GM21515 (cell line): ENCODE measurements around the gene ELP5.

Experiments used
- ATAC-seq: cut with Tn5 transposase; IDR thresholded peaks from one replicate; pipeline ENCODE4 v1.9.1; 2021; ENCODE audit not compliant: unreplicated experiment

The ELP5 gene

DNA sequence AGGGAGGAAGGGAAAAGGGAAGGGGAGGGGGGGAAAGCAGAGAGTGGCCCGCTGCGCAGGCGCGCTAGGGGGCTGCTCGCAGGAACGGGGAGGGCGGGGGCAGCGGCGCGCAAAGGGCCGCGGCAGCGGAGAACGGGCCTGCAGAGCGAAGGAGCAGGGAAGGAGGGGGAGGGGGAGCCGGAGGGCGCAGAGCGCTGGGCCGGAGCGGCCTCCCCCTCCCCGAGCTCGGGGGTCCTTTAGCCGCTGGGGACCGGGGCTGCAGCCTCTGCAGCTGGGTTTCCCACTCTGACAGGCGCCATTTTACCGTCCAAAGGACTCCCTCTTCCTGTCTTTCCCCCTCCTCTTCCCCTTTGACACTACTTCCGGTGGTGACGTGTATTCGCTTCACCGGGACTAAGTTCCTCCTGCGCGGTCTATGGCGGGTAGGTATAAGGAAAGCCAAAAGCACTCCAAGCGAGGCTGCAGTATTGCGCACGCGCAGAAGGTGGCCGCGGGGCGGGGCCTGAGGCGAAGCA lies 297 bp upstream of the ELP5 start, which contains the start of gene CTDNEP1:
Gene CTDNEP1, minus strand, starts transcription at position 74 of the 515 bp plus-strand sequence. CDS start 438 bp downstream, outside the sequence.
- peak; percentile 78 for ATAC-seq

DNA sequence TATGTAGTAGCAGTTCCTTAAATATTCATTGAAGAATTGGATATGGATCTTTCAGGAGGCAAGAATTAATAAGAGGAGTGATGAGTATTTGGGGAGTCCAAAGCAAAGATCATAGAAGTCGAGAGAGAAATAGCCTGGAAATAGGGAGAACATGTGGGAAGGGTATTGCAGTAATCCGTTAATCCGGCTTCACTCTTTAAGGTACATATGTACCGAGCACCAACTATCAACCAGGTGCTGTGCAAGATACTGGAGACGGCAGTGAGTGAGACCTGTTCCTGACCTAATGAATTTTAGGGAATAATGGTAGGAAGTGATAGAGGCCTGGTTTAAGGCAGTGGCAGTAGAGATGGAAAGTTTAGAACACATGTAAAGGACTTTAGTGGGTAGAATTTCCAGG lies 1.1 kb downstream of the ELP5 start:
- ATAC-seq: no peak

GRCh38 chr17:7254511-7254910 lies 2.5 kb downstream of the ELP5 start:
- ATAC-seq: no peak

- no peak for ATAC-seq
Observed at GRCh38 chr17:7256766-7257456, 4.9 kb downstream of the ELP5 start.

GRCh38 chr17:7258731-7259554 lies 6.9 kb downstream of the ELP5 start:
- no peak for ATAC-seq

- no peak for ATAC-seq
Observed at GRCh38 chr17:7259555-7259889, 7.5 kb downstream of the ELP5 start.

DNA sequence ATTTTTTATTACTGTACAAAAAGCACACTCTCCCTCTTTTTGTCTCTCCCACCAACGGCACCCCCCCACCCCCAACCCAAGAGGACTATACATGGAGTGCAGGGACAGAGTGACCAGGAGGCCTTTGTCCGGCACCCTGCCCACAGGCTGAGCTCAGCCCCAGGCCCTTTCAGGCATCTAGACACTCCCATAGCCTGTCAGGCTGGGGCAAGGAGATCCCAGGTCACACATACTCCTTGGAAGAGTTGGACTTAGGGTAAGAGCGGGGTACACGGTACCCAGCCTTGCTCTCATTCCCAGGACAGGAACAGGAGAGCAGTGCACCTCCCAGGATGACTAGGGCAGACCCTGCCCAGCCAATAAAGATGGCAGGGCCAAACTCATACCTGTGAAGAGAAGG lies 8.1 kb downstream of the ELP5 start:
- no peak for ATAC-seq

DNA sequence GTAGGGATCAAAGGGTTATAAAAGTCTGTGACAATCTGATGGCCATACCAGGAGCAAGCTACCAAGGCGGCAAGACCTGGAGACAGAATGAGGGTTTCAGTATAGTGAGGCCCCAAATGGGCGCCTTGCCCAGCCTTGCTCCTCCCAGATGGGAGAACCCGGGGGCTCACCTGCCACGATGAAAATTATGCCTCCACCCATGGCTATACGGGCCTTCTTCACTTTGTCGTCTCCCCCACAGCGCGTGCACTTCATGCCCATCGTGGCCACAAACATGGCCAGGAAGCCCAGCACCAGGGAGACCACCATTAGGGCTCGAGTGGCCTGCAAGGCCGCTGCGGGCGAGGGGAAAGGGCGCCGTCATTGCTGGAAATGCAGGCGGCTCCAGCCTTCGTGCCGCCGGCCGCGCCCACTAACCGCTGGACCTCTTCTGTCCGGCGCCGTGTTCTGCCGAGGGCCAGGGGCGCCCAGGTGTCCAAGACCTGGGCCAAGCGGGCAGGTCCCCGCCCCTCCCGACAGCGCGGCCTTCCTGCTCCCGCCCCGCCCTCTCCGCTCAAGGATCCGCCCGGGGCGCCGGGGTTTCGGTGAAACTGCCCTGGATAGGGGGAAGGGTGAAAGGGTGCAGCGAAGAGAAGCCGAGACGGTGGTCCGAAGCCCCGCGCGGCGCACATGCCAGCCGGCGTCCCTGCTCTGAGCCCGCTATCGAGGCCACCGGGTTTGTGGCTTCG lies 8.8 kb downstream of the ELP5 start:
- ATAC-seq: no peak

- ATAC-seq: no peak
Observed at GRCh38 chr17:7261379-7262191, 9.6 kb downstream of the ELP5 start.

DNA sequence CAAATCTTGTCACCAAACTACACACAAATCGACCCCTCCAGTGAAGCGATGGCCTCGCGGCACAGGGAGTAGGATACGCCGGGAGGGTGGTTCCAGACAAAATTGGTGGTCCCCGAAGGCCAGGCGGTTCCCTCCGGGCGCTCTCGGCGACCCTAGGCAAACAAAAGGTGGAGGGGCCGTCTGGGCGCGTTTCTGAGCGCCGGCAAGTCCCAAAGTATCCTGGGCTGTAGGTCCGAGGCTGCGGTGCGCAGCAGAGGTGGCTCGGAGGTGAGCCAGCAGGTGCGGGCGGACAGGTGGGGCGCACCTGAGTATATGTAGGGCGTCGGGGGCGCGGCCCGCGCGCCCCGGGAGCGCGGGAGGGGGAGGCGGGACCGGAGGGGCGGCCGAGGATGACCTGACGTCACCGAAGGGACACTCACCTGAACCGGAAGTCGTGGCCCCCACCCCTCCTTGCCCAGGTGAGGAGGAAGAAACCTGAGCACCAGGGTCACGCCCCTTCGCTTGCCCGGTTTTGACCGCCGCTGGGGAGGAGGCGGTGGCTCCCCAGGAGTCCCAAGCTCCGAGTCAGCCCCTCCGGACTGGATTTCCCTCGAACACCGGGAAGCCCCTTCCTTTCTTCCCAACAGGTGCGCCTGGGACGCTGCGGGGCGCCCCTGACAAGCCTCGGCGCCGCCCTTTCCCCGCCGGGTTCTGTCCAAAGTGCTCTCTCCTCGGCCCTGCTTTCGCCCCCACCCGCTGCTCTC lies 10.3 kb downstream of the ELP5 start, which contains the start of gene CLDN7:
Gene CLDN7, minus strand, starts transcription at position 287 of the 743 bp plus-strand sequence. CDS start 435 bp downstream, outside the sequence.
- no peak for ATAC-seq

GRCh38 chr17:7262935-7263800 lies 11.2 kb downstream of the ELP5 start:
- ATAC-seq: no peak

DNA sequence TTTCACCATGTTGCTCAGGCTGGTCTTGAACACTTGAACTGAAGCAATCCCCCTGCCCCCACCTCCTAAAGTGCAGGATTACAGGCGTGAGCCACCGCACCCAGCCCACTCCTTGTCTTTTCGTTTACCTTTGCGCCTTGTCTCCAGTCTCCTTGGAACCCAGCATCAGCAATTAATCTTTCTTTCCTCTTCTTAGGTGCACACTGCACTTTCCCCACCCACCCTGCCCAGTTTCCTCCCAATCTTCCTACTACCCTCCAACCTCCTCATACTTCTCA lies 11.7 kb downstream of the ELP5 start:
- no peak for ATAC-seq

- ATAC-seq: no peak
Observed at GRCh38 chr17:7266784-7267183, 14.8 kb downstream of the ELP5 start.

GRCh38 chr17:7279448-7279847 lies 27.4 kb downstream of the ELP5 start:
- no peak for ATAC-seq

- no peak for ATAC-seq
Observed at GRCh38 chr17:7280519-7281073, 28.6 kb downstream of the ELP5 start.

GRCh38 chr17:7281074-7281952 lies 29.3 kb downstream of the ELP5 start, which contains the start of gene SLC2A4:
TSS of gene SLC2A4 (plus strand) at chr17:7281718. CDS start at chr17:7281935, 217 bp downstream.
- no peak for ATAC-seq

GRCh38 chr17:7281953-7282751 lies 30.1 kb downstream of the ELP5 start:
- ATAC-seq: no peak
